ENCODE measurements around the gene CBLL2.

Gene CBLL2
- long read RNA-seq, result 0 reads

- no peak for DNase-seq (ENCODE audit: low read depth in 1 of 2, low spot score in 1 of 2)
- H3K27me3 ChIP-seq (ENCODE audit: insufficient read depth, poor library complexity, severe bottlenecking), result no peaks in the 10 kb centered on the region
- TF ChIP-seq GABPA (IDR thresholded peaks at IDR 0.05; ENCODE audit: low read depth) (no peak), CTCF (IDR thresholded peaks at IDR 0.05; ENCODE audit: insufficient read depth, low read length) (no peak), SPI1 (IDR thresholded peaks at IDR 0.05; ENCODE audit: borderline replicate concordance, low read depth) (no peak), REST (IDR thresholded peaks at IDR 0.05; ENCODE audit: insufficient replicate concordance, low read depth) (no peak), POLR2AphosphoS5 (IDR thresholded peaks at IDR 0.05; ENCODE audit: low read depth) (no peak)
- no peak within 1 kb of the TSS for H3K27ac ChIP-seq (replicated peaks)
- no peak within 1 kb of the TSS for H3K4me3 ChIP-seq (replicated peaks; ENCODE audit: insufficient read depth, low read length)
Observed at GRCh38 chrX:22272613-22273012, at the start of gene CBLL2. Gene CBLL2 (plus strand): TSS chrX:22272913. CDS start chrX:22272992, 79 bp downstream.

GRCh38 chrX:22234380-22234779, 38.3 kb upstream of the CBLL2 start:
- TF ChIP-seq SPI1 (IDR thresholded peaks at IDR 0.05; ENCODE audit: borderline replicate concordance, low read depth) (no peak), CTCF (IDR thresholded peaks at IDR 0.05; ENCODE audit: insufficient read depth, low read length) (no peak), REST (IDR thresholded peaks at IDR 0.05; ENCODE audit: insufficient replicate concordance, low read depth) (no peak), POLR2AphosphoS5 (IDR thresholded peaks at IDR 0.05; ENCODE audit: low read depth) (no peak), GABPA (IDR thresholded peaks at IDR 0.05; ENCODE audit: low read depth) (no peak)
- no peak for DNase-seq (ENCODE audit: low read depth in 1 of 2, low spot score in 1 of 2)
- Histone ChIP-seq H3K4me3 (replicated peaks; ENCODE audit: insufficient read depth, low read length) (no peak overlapping the region), H3K27me3 (ENCODE audit: insufficient read depth, poor library complexity, severe bottlenecking) (no peaks in the 10 kb centered on the region), H3K27ac (replicated peaks) (no peak overlapping the region)

GRCh38 chrX:22237479-22237878, 35.2 kb upstream of the CBLL2 start:
- no peak overlapping the region for H3K4me3 ChIP-seq (replicated peaks; ENCODE audit: insufficient read depth, low read length)
- H3K27ac ChIP-seq (replicated peaks), result no peak overlapping the region
- no peak for DNase-seq (ENCODE audit: low read depth in 1 of 2, low spot score in 1 of 2)

More at GRCh38 chrX:22237479-22237878, 35.2 kb upstream of the CBLL2 start:
- H3K27me3 ChIP-seq (ENCODE audit: insufficient read depth, poor library complexity, severe bottlenecking), result no peaks in the 10 kb centered on the region
- TF ChIP-seq POLR2AphosphoS5 (IDR thresholded peaks at IDR 0.05; ENCODE audit: low read depth), result no peak
- no peak for TF ChIP-seq CTCF (IDR thresholded peaks at IDR 0.05; ENCODE audit: insufficient read depth, low read length)
- no peak for TF ChIP-seq REST (IDR thresholded peaks at IDR 0.05; ENCODE audit: insufficient replicate concordance, low read depth)
